ENCODE results near the gene EPG5. TPM values are rescaled to one million over a fixed set of nuclear protein-coding genes. Genes with fewer than 3 reads are reported as not detected.

The EPG5 gene
- total and polyA plus RNA-seq, 9 of the 15 experiments (the other 6 are each of a cell fraction or from before 2014, with no cell fraction given), result 1.3 to 10.7 (median 5.2) TPM

DNA sequence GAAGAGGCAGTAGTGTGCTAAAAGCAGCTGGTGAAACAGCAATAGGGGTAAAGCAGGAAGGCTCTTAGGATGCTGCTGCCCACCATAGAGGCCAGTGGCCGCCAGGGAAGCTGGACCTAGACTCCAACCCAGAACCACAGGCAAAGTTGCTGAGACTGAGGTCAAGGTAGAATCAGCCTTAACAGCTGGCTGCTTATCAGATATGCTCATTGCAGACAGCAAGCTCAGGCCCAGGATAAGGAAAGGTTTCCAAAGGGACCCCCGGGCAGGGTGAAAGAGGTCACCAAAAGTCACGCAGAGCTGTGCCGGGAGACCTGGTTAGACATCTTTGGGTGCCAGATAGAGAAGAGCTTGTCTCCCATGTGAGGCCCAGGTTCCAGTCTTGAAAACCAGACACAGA, 42.9 kb upstream of the EPG5 start (continued):
- TF ChIP-seq KDM1A (IDR thresholded peaks at IDR 0.05) (no peak), STAT5A (IDR thresholded peaks at IDR 0.05; ENCODE audit: borderline replicate concordance, low read length) (no peak), MBD1 (CRISPR knock-in tag; IDR thresholded peaks at IDR 0.05) (no peak), RBM15 (IDR thresholded peaks at IDR 0.05; ENCODE audit: insufficient read depth, low read length) (no peak), DPF2 (IDR thresholded peaks at IDR 0.05) (peak; percentile 32; the same call in 1 of the 2 replicates), IFI16 (CRISPR knock-in tag; IDR thresholded peaks at IDR 0.05) (no peak), CBX3 (IDR thresholded peaks at IDR 0.05; ENCODE audit: borderline replicate concordance in 1 of 2, low read length in 2 of 2) (no peak), POLR3G (IDR thresholded peaks at IDR 0.05; ENCODE audit: extremely low read depth, insufficient read length, insufficient replicate concordance) (no peak), CBFA2T3 (IDR thresholded peaks at IDR 0.05) (peak; percentile 82), U2AF2 (optimal IDR thresholded peaks at IDR 0.05; ENCODE audit: low read depth, low read length) (no peak), RBM17 (IDR thresholded peaks at IDR 0.05; ENCODE audit: borderline replicate concordance, low read depth, low read length) (no peak), SMAD4 (CRISPR knock-in tag; conservative IDR thresholded peaks at IDR 0.05) (peak; percentile 71), STAG1 (CRISPR knock-in tag; IDR thresholded peaks at IDR 0.05; ENCODE audit: borderline replicate concordance) (no peak), GABPB2 (CRISPR knock-in tag; conservative IDR thresholded peaks at IDR 0.05) (no peak), NFE2 (IDR thresholded peaks at IDR 0.05; ENCODE audit: low read depth) (no peak), THAP7 (CRISPR knock-in tag; IDR thresholded peaks at IDR 0.05) (no peak), ARID1B (IDR thresholded peaks at IDR 0.05) (peak; percentile 48), OTX1 (CRISPR knock-in tag; IDR thresholded peaks at IDR 0.05) (no peak), CEBPB (tag; IDR thresholded peaks at IDR 0.05) (no peak), EP300 (IDR thresholded peaks at IDR 0.05; ENCODE audit: low read length) (peak; percentile 38; the same call in 1 of the 2 replicates), EHMT2 (IDR thresholded peaks at IDR 0.05) (no peak), CBX5 (IDR thresholded peaks at IDR 0.05; ENCODE audit: borderline replicate concordance, low read depth) (no peak), NFATC3 (IDR thresholded peaks at IDR 0.05) (no peak), NR4A1 (CRISPR knock-in tag; IDR thresholded peaks at IDR 0.05) (no peak), NR4A1 (tag; IDR thresholded peaks at IDR 0.05) (no peak), TCF3 (CRISPR knock-in tag; IDR thresholded peaks at IDR 0.05) (peak; percentile 63), MTA2 (IDR thresholded peaks at IDR 0.05; ENCODE audit: low read depth) (no peak), TARDBP (IDR thresholded peaks at IDR 0.05) (no peak), SRSF7 (optimal IDR thresholded peaks at IDR 0.05; ENCODE audit: low read depth, low read length) (no peak)
